A549 (cell line): Measurements from ENCODE around the gene H2AZ2. TPM values are rescaled to one million over a fixed set of nuclear protein-coding genes. Genes with fewer than 3 reads are reported as not detected.

Experiments used
- ATAC-seq, 2 experiments: fragments of 200-7000 bp in 1 of 2; fragments of >200 bp in 1 of 2; cut with Nextera tagmentation in 1 of 2; cut with Tn5 transposase in 1 of 2; 3 replicates each; pipeline versions ENCODE4 v1.8.0 to v1.9.1; 2018 to 2020; ENCODE audit warnings: mild to moderate bottlenecking in 1 of 2, moderate library complexity in 1 of 2
- CTCF ChIA-PET: fragments of 300-600 bp; sonication (Branson Sonifier 250); formaldehyde crosslinking; extraction: SDS; loops from one replicate; lab custom pipeline; 2021; ENCODE audit warnings: antibody characterized with exemption, inconsistent platforms; lab: Yijun Ruan, JAX
- POLR2A ChIA-PET: fragments of 350-600 bp; formaldehyde crosslinking; extraction: SDS; loops from one replicate; lab custom pipeline; 2021; ENCODE audit warnings: antibody characterized with exemption, inconsistent platforms; lab: Yijun Ruan, JAX
- DNase-seq, 2 experiments: peaks; one replicate each; pipeline versions ENCODE4 v3.0.0 to v3.0.0-alpha.2; 2011 to 2016; ENCODE audit warnings: low read depth in 1 of 2, low spot score in 1 of 2
- FAIRE-seq: peaks from 2 replicates; lab custom pipeline; 2011; peaks lifted over from hg19 to GRCh38; lab: Jason Lieb, UNC
- H3K27ac ChIP-seq, 2 experiments: fragments of >200 bp; sonication (Bioruptor Twin); formaldehyde crosslinking; 3 replicates each; pipeline ENCODE4 v1.5.1; 2016 to 2017
- H3K4me1 ChIP-seq: fragments of >200 bp; sonication (Bioruptor Twin); formaldehyde crosslinking; 3 replicates; pipeline ENCODE4 v1.6.1; 2016
- H3K4me2 ChIP-seq: fragments of >200 bp; sonication (Bioruptor Twin); formaldehyde crosslinking; 3 replicates; pipeline ENCODE4 v1.6.1; 2016
- H3K4me3 ChIP-seq: fragments of >200 bp; sonication (Bioruptor Twin); formaldehyde crosslinking; 3 replicates; pipeline ENCODE4 v1.5.1; 2016
- H3K9me3 ChIP-seq: fragments of >200 bp; sonication (Bioruptor Twin); formaldehyde crosslinking; 3 replicates; pipeline ENCODE4 v1.6.1; 2016
- CBX2 ChIP-seq: fragments of 200-600 bp; sonication (generic); IDR thresholded peaks from 2 replicates; pipeline ENCODE4 v1.6.1; 2016; ENCODE audit warnings: low read depth, mild to moderate bottlenecking, borderline replicate concordance
- ELK1 ChIP-seq: fragments of 150-350 bp; IDR thresholded peaks from 2 replicates; pipeline ENCODE4 v1.6.1; 2014; ENCODE audit warnings: low read depth, mild to moderate bottlenecking, low read length
- ESRRA ChIP-seq: fragments of 150-350 bp; IDR thresholded peaks from 2 replicates; pipeline ENCODE4 v1.6.1; 2014; ENCODE audit warnings: mild to moderate bottlenecking, low read length, borderline replicate concordance
- GATA3 ChIP-seq: IDR thresholded peaks from 2 replicates; pipeline ENCODE4 v1.6.1; 2012; ENCODE audit warnings: borderline replicate concordance
- HEYL ChIP-seq: fragments of 250-450 bp; sonication (Bioruptor Pico); IDR thresholded peaks from 2 replicates; pipeline ENCODE4 v1.8.0; 2021; ENCODE audit warnings: mild to moderate bottlenecking, moderate library complexity
- HOXA7 ChIP-seq: fragments of 250-450 bp; sonication (Bioruptor Pico); IDR thresholded peaks from 2 replicates; pipeline ENCODE4 v1.5.0; 2020; ENCODE audit warnings: mild to moderate bottlenecking, moderate library complexity
- HOXB13 ChIP-seq: fragments of 250-450 bp; sonication (Bioruptor Pico); IDR thresholded peaks from 2 replicates; pipeline ENCODE4 v1.5.0; 2020; ENCODE audit warnings: low read depth, mild to moderate bottlenecking, moderate library complexity
- HOXB5 ChIP-seq: fragments of 250-450 bp; sonication (Bioruptor Pico); IDR thresholded peaks from 2 replicates; pipeline ENCODE4 v1.5.0; 2020; ENCODE audit warnings: mild to moderate bottlenecking, moderate library complexity
- JUN ChIP-seq, 2 experiments: fragments of >200 bp; sonication (Bioruptor Twin); formaldehyde crosslinking; IDR thresholded peaks; 2 replicates in 1 of 2; 3 replicates in 1 of 2; pipeline ENCODE4 v1.6.1; 2016 to 2017
- MAFK ChIP-seq: fragments of 450-650 bp; IDR thresholded peaks from 2 replicates; pipeline ENCODE4 v1.6.1; 2014; ENCODE audit not compliant: partially characterized antibody
- MAX ChIP-seq: IDR thresholded peaks from 2 replicates; pipeline ENCODE4 v1.6.1; 2012
- NR3C1 ChIP-seq: fragments of >200 bp; sonication (Bioruptor Twin); formaldehyde crosslinking; IDR thresholded peaks from 3 replicates; pipeline ENCODE4 v1.6.1; 2017
- RCOR1 ChIP-seq: fragments of 150-350 bp; IDR thresholded peaks from 2 replicates; pipeline ENCODE4 v1.6.1; 2014; ENCODE audit warnings: antibody characterized with exemption, low read length, low read depth
- RFX5 ChIP-seq: fragments of 450-650 bp; IDR thresholded peaks from 2 replicates; pipeline ENCODE4 v1.7.1; 2014; ENCODE audit warnings: antibody characterized with exemption, mild to moderate bottlenecking, moderate library complexity
- SMC3 ChIP-seq: fragments of >200 bp; sonication (Bioruptor Twin); formaldehyde crosslinking; IDR thresholded peaks from 3 replicates; pipeline ENCODE4 v1.6.1; 2018; ENCODE audit warnings: inconsistent platforms
- TP53 ChIP-seq: fragments of 250-450 bp; sonication (Bioruptor Pico); IDR thresholded peaks from 2 replicates; pipeline ENCODE4 v1.5.0; 2021; ENCODE audit warnings: mild to moderate bottlenecking, moderate library complexity
- ZC3H11A ChIP-seq: fragments of 450-650 bp; IDR thresholded peaks from 2 replicates; pipeline ENCODE4 v1.6.1; 2014; ENCODE audit warnings: antibody characterized with exemption, mild to moderate bottlenecking
- ZFP36 ChIP-seq: fragments of 450-650 bp; IDR thresholded peaks from 2 replicates; pipeline ENCODE4 v1.6.1; 2014; ENCODE audit warnings: borderline replicate concordance; ENCODE audit not compliant: partially characterized antibody
- WGBS: methylation state at CpG from one replicate; pipeline ENCODE4 v1.1.6; 2017; ENCODE audit errors: missing lambda C conversion rate; 5-methylcytosine and 5-hydroxymethylcytosine counted together
- polyA plus RNA-seq, 4 experiments: library from polyadenylated mRNA; depleted of rRNA in 3 of 4; stranded (reverse); fragments of >200 nt; fragmentation: RNase III in 1 of 4; extraction: RNeasy Plus Mini Kit Qiagen cat#74134 plus additional on column Dnase treatment in 1 of 4; gene quantifications; 2 replicates in 3 of 4; 3 replicates in 1 of 4; pipeline ENCODE4 v1.2.3, GENCODE V29; 2011 to 2017
- TF ChIP-seq, protein P1 (sequence below): fragments of 200-600 bp; sonication (generic); IDR thresholded peaks from 2 replicates; pipeline ENCODE4 v1.6.1; 2016; ENCODE audit warnings: antibody characterized with exemption, mild to moderate bottlenecking, moderate library complexity
- TF ChIP-seq, protein P2 (sequence below): IDR thresholded peaks from 2 replicates; pipeline ENCODE4 v1.6.1; 2012
- TF ChIP-seq, protein P3 (sequence below): fragments of 250-450 bp; sonication (Bioruptor Pico); IDR thresholded peaks from 2 replicates; pipeline ENCODE4 v1.5.0; 2021; ENCODE audit warnings: mild to moderate bottlenecking, moderate library complexity, borderline replicate concordance

Gene H2AZ2
- polyA plus RNA-seq, 2 of the 4 experiments (the other 2 are of a cell fraction), result 241 to 262 TPM

- TF ChIP-seq HOXB13 (no peak), HOXA7 (CRISPR knock-in tag) (no peak), RFX5 (no peak)
- H3K9me3 ChIP-seq, result no peaks in the 10 kb centered on the region
- ChIA-PET POLR2A (no interaction called here), CTCF (no interaction called here)
- no peak for ATAC-seq
- FAIRE-seq, result no peak
- H3K27ac ChIP-seq, result no peak overlapping the region
- no peak for DNase-seq
- no peak overlapping the region for H3K4me3 ChIP-seq
- H3K4me2 ChIP-seq, result no peak overlapping the region
- WGBS, result 71% methylated on average over 1 of the region's 1 CpG
- H3K4me1 ChIP-seq, result no peaks in the 10 kb centered on the region
These were observed 49.4 kb upstream of the H2AZ2 start for GRCh38 chr7:44897309-44897708.

DNA sequence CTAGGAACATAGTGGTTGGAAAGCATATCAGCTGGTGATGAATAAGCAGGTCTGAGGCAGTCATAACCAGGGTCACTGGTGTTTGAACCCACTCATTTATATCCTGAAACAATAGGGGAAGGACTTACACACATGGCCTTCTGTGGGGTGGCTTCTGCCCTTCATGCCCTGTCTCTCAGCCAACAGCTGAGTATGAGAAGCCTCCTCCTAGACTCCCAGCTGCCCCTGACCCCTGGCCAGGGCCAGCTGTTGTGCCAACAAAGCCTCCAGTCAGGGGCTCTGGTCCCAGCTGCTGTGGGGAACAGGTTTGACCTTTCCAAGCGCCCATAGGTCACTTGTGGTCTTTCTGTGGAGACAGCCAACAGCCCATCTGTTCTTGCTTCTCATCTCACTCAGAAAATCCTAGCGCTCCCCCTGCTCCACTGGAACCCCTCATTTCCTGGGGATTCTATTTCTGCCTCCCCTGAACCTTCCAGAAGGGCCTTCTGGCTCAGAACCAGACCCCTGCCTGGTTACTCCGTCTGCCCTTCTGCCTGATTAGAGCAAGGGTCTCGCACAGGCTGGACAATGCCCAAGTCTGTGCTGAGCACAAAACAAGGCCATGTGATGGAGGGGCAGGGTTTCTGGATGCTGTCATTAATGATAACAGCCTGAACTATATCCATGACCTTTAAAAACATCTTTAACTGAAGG lies 47.1 kb upstream of the H2AZ2 start:
- no peak overlapping the region for H3K4me2 ChIP-seq
- no peak overlapping the region for H3K4me3 ChIP-seq
- H3K9me3 ChIP-seq, result no peaks in the 10 kb centered on the region
- no peaks in the 10 kb centered on the region for H3K4me1 ChIP-seq
- ChIA-PET POLR2A (no interaction called here), CTCF (interaction anchor here (1.1 to 1.8 kb wide), 3 partner anchors 13 to 79 kb away, joined by 3 to 8 read pairs (median 4); no protein-coding TSS in a partner anchor)
- ATAC-seq (no peak), DNase-seq (no peak), FAIRE-seq (no peak)
- 54% methylated on average over 4 of the region's 4 CpGs for WGBS
- no peak overlapping the region for H3K27ac ChIP-seq
- TF ChIP-seq JUN (IDR thresholded peaks at IDR 0.05) (no peak), HOXB5 (CRISPR knock-in tag) (no peak), ZC3H11A (no peak), CBX2 (no peak), NR3C1 (no peak), MAFK (no peak), TP53 (CRISPR knock-in tag) (no peak), ELK1 (no peak), GATA3 (no peak), RCOR1 (no peak), MAX (no peak), ZFP36 (no peak), SMC3 (no peak), HEYL (CRISPR knock-in tag) (no peak), ESRRA (no peak)
- TF ChIP-seq, protein P1, sequence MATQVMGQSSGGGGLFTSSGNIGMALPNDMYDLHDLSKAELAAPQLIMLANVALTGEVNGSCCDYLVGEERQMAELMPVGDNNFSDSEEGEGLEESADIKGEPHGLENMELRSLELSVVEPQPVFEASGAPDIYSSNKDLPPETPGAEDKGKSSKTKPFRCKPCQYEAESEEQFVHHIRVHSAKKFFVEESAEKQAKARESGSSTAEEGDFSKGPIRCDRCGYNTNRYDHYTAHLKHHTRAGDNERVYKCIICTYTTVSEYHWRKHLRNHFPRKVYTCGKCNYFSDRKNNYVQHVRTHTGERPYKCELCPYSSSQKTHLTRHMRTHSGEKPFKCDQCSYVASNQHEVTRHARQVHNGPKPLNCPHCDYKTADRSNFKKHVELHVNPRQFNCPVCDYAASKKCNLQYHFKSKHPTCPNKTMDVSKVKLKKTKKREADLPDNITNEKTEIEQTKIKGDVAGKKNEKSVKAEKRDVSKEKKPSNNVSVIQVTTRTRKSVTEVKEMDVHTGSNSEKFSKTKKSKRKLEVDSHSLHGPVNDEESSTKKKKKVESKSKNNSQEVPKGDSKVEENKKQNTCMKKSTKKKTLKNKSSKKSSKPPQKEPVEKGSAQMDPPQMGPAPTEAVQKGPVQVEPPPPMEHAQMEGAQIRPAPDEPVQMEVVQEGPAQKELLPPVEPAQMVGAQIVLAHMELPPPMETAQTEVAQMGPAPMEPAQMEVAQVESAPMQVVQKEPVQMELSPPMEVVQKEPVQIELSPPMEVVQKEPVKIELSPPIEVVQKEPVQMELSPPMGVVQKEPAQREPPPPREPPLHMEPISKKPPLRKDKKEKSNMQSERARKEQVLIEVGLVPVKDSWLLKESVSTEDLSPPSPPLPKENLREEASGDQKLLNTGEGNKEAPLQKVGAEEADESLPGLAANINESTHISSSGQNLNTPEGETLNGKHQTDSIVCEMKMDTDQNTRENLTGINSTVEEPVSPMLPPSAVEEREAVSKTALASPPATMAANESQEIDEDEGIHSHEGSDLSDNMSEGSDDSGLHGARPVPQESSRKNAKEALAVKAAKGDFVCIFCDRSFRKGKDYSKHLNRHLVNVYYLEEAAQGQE, result no peak
- TF ChIP-seq, protein P2, sequence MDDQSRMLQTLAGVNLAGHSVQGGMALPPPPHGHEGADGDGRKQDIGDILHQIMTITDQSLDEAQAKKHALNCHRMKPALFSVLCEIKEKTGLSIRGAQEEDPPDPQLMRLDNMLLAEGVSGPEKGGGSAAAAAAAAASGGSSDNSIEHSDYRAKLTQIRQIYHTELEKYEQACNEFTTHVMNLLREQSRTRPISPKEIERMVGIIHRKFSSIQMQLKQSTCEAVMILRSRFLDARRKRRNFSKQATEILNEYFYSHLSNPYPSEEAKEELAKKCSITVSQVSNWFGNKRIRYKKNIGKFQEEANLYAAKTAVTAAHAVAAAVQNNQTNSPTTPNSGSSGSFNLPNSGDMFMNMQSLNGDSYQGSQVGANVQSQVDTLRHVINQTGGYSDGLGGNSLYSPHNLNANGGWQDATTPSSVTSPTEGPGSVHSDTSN, result no peak
- TF ChIP-seq, protein P3, sequence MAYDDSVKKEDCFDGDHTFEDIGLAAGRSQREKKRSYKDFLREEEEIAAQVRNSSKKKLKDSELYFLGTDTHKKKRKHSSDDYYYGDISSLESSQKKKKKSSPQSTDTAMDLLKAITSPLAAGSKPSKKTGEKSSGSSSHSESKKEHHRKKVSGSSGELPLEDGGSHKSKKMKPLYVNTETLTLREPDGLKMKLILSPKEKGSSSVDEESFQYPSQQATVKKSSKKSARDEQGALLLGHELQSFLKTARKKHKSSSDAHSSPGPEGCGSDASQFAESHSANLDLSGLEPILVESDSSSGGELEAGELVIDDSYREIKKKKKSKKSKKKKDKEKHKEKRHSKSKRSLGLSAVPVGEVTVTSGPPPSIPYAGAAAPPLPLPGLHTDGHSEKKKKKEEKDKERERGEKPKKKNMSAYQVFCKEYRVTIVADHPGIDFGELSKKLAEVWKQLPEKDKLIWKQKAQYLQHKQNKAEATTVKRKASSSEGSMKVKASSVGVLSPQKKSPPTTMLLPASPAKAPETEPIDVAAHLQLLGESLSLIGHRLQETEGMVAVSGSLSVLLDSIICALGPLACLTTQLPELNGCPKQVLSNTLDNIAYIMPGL (CRISPR knock-in tag), result no peak
